Muscle of leg (tissue), 11 donors: ENCODE data around the gene CLDN3. TPM values are rescaled to one million over a fixed set of nuclear protein-coding genes. Genes with fewer than 3 reads are reported as not detected.

Source experiments
- DNase-seq: peaks from one replicate; pipeline ENCODE4 v3.0.0; 2013
- H3K27ac ChIP-seq: one replicate; pipeline ENCODE4 v1.5.1; 2013; ENCODE audit warnings: mild to moderate bottlenecking, low read length, control low read depth
- H3K27me3 ChIP-seq: one replicate; pipeline ENCODE4 v1.6.1; 2013; ENCODE audit warnings: low read length; ENCODE audit not compliant: control insufficient read depth, insufficient read depth
- H3K36me3 ChIP-seq: one replicate; pipeline ENCODE4 v1.6.1; 2013; ENCODE audit warnings: low read length; ENCODE audit not compliant: control insufficient read depth, insufficient read depth
- H3K4me1 ChIP-seq: one replicate; pipeline ENCODE4 v1.6.1; 2013; ENCODE audit warnings: low read length; ENCODE audit not compliant: control insufficient read depth, insufficient read depth
- H3K4me3 ChIP-seq: one replicate; pipeline ENCODE4 v1.5.1; 2013; ENCODE audit warnings: low read length, control low read depth
- H3K9me3 ChIP-seq: replicated peaks from 2 replicates; pipeline ENCODE4 v1.6.1; 2013; ENCODE audit warnings: low read depth, low read length; ENCODE audit not compliant: control insufficient read depth
- WGBS: methylation state at CpG from one replicate; pipeline ENCODE4 v1.1.5; 2013; ENCODE audit warnings: missing lambda C conversion rate; ENCODE audit not compliant: insufficient coverage; 5-methylcytosine and 5-hydroxymethylcytosine counted together
- polyA plus RNA-seq, 8 donors: library from polyadenylated mRNA; unstranded; fragments of 120-200 nt; gene quantifications; one replicate each; pipeline versions ENCODE4 v1.2.1 to v1.2.3, GENCODE V29; 2013; ENCODE audit warnings: inconsistent platforms in 1 of 8, low replicate concordance in 1 of 8; ENCODE audit not compliant: insufficient read length in 8 of 8, insufficient read depth in 1 of 8
- total RNA-seq: library from RNA; stranded (reverse); fragments of 120-200 nt; gene quantifications from one replicate; pipeline ENCODE4 v1.2.4, GENCODE V29; 2013

CLDN3 gene
- total and polyA plus RNA-seq, 9 donors = 0.11 to 7.9 (median 0.21) TPM; not detected in 1

- under 1% methylated on average over 82 of the region's 84 CpGs for WGBS
- Histone ChIP-seq H3K9me3 (no peaks in the 10 kb centered on the region), H3K36me3 (peaks cover 15% of the 10 kb centered on the region), H3K4me3 (peak within 1 kb of the TSS; percentile 87), H3K27me3 (peaks cover 7% of the 10 kb centered on the region), H3K4me1 (peaks cover 34% of the 10 kb centered on the region), H3K27ac (peak within 1 kb of the TSS; percentile 83)
- peak; percentile 96 for DNase-seq
Measured at GRCh38 chr7:73738612-73739386, 31.3 kb downstream of the CLDN3 start, which contains the start of gene ABHD11. Gene ABHD11 (minus strand): TSS chr7:73738802. CDS start chr7:73738770, 32 bp downstream.

DNA sequence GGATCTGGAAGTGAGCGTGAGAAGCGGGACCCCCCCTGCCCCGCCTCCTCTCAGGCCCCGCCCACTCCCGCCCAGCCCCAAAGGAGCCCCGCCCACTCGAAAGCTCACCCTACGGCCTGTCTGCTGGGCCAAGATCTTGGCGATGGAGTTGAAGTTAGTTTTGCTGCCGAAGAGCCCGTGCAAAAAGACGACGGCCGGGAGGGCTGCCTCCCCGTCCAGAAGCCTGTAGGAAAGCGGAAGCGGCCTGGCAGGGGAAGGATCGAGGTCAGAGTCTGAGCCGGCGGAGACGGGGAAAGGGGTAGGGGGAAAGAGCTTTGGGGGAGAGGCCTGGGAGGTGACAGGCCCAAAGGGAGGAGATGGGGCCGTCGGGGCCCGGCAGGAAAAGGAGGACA, 31.9 kb downstream of the CLDN3 start:
- H3K27me3 ChIP-seq = peaks cover 7% of the 10 kb centered on the region
- WGBS = 1% methylated on average over 16 of the region's 24 CpGs
- peak overlapping the region; percentile 81 for H3K27ac ChIP-seq
- H3K4me3 ChIP-seq = peak overlapping the region; percentile 87
- peaks cover 30% of the 10 kb centered on the region for H3K4me1 ChIP-seq
- DNase-seq = peak; percentile 74
- H3K36me3 ChIP-seq = peaks cover 15% of the 10 kb centered on the region
- no peaks in the 10 kb centered on the region for H3K9me3 ChIP-seq

- Histone ChIP-seq H3K9me3 (no peaks in the 10 kb centered on the region), H3K36me3 (peaks cover 15% of the 10 kb centered on the region), H3K27ac (no peak overlapping the region), H3K27me3 (peaks cover 4% of the 10 kb centered on the region), H3K4me3 (peak overlapping the region; percentile 87), H3K4me1 (peaks cover 24% of the 10 kb centered on the region)
- WGBS = 75% methylated on average over 15 of the region's 17 CpGs
- peak; percentile 14 for DNase-seq
Measured at GRCh38 chr7:73737491-73738219, 32.4 kb downstream of the CLDN3 start.

GRCh38 chr7:73736885-73737284, 33.2 kb downstream of the CLDN3 start:
- H3K27me3 ChIP-seq = no peaks in the 10 kb centered on the region
- H3K4me3 ChIP-seq = no peak overlapping the region
- H3K27ac ChIP-seq = no peak overlapping the region
- 94% methylated on average over 9 of the region's 14 CpGs for WGBS
- H3K36me3 ChIP-seq = peaks cover 15% of the 10 kb centered on the region
- DNase-seq = no peak
- H3K4me1 ChIP-seq = peaks cover 17% of the 10 kb centered on the region
- H3K9me3 ChIP-seq = no peaks in the 10 kb centered on the region

- peaks cover 15% of the 10 kb centered on the region for H3K36me3 ChIP-seq
- H3K4me3 ChIP-seq = no peak overlapping the region
- H3K27me3 ChIP-seq = no peaks in the 10 kb centered on the region
- H3K9me3 ChIP-seq = no peaks in the 10 kb centered on the region
- no peak overlapping the region for H3K27ac ChIP-seq
- DNase-seq = no peak
- 89% methylated on average over 3 of the region's 8 CpGs for WGBS
- peaks cover 11% of the 10 kb centered on the region for H3K4me1 ChIP-seq
Measured at GRCh38 chr7:73735528-73735905, 34.6 kb downstream of the CLDN3 start.

- DNase-seq = peak; percentile 57
- Histone ChIP-seq H3K27me3 (no peaks in the 10 kb centered on the region), H3K4me3 (no peak overlapping the region), H3K27ac (no peak overlapping the region), H3K4me1 (peaks cover 11% of the 10 kb centered on the region), H3K9me3 (no peaks in the 10 kb centered on the region), H3K36me3 (peaks cover 15% of the 10 kb centered on the region)
- WGBS = 58% methylated on average over 5 of the region's 16 CpGs
Measured at GRCh38 chr7:73734619-73735527, 35.2 kb downstream of the CLDN3 start.

DNA sequence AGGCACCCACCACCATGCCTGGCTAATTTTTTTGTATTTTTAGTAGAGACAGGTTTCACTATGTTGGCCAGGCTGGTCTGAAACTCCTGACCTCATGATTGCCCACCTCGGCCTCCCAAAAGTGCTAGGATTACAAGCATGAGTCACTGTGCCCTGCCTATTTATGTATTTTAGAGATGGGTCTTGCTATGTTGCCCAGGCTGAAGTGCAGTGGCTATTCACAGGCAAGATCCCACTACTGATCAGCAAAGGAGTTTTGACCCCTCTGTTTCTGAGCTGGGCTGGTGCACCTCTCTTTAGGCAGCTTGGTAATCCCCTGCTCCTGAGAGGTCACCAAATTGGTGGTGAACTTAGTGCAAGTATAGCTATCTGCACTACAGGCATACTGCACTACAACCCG, 37.7 kb downstream of the CLDN3 start:
- H3K4me1 ChIP-seq = no peaks in the 10 kb centered on the region
- 100% methylated on average over 2 of the region's 2 CpGs for WGBS
- DNase-seq = no peak
- H3K9me3 ChIP-seq = no peaks in the 10 kb centered on the region
- no peak overlapping the region for H3K4me3 ChIP-seq
- H3K27ac ChIP-seq = no peak overlapping the region
- no peaks in the 10 kb centered on the region for H3K27me3 ChIP-seq
- H3K36me3 ChIP-seq = peaks cover 11% of the 10 kb centered on the region

DNA sequence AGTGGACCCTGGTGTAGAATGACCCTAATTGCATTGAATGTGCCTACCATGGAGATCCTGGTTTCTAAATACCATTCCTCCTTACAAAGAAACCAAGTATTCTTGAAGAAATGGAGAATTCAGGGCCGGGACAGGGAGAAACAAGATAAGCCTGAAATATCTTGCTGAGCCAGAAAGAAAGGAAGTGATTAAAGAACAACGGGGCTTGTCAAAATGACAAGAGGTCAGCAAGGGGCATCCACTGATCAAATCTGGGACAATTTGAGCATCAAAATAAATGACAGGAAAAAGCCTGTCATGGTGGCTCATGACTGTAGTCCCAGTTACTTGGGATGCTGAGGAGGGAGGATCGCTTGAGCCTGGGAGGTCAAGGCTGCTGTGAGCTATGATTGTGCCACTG, 39.6 kb downstream of the CLDN3 start:
- 34% methylated on average over 3 of the region's 3 CpGs for WGBS
- Histone ChIP-seq H3K36me3 (no peaks in the 10 kb centered on the region), H3K27me3 (peaks cover 3% of the 10 kb centered on the region), H3K27ac (no peak overlapping the region), H3K4me1 (no peaks in the 10 kb centered on the region), H3K4me3 (no peak overlapping the region), H3K9me3 (no peaks in the 10 kb centered on the region)
- no peak for DNase-seq

- no peak overlapping the region for H3K27ac ChIP-seq
- no peaks in the 10 kb centered on the region for H3K9me3 ChIP-seq
- H3K4me1 ChIP-seq = no peaks in the 10 kb centered on the region
- H3K36me3 ChIP-seq = no peaks in the 10 kb centered on the region
- H3K4me3 ChIP-seq = no peak overlapping the region
- H3K27me3 ChIP-seq = peaks cover 3% of the 10 kb centered on the region
- 31% methylated on average over 2 of the region's 5 CpGs for WGBS
- DNase-seq = no peak
Measured at GRCh38 chr7:73728551-73728950, 41.5 kb downstream of the CLDN3 start.
